Calu3 (cell line): Measurements from ENCODE around the gene KCNS3. TPM values are rescaled to one million over a fixed set of nuclear protein-coding genes. Genes with fewer than 3 reads are reported as not detected.

Experiments used
- BruUV-seq: library from RNA; stranded (reverse); fragments of 400-500 nt; replicated peaks from 2 replicates; lab custom pipeline; 2021; lab: Mats Ljungman, UMichigan
- CTCF ChIA-PET: fragments of 300-600 bp; sonication (Branson Sonifier 250); formaldehyde crosslinking; loops from one replicate; lab custom pipeline; 2022; ENCODE audit warnings: antibody characterized with exemption; lab: Charles Lee
- DNase-seq: peaks from one replicate; pipeline ENCODE4 v3.0.0; 2022
- H3K27ac Mint-ChIP-seq: one replicate; pipeline ENCODE4 v1.8.0; 2022; ENCODE audit warnings: mixed read lengths; ENCODE audit not compliant: unreplicated experiment
- H3K27me3 Mint-ChIP-seq: one replicate; pipeline ENCODE4 v1.8.0; 2022; ENCODE audit warnings: mixed read lengths; ENCODE audit not compliant: unreplicated experiment
- H3K36me3 Mint-ChIP-seq: one replicate; pipeline ENCODE4 v1.8.0; 2022; ENCODE audit warnings: mild to moderate bottlenecking, moderate library complexity, mixed read lengths; ENCODE audit not compliant: insufficient read depth, unreplicated experiment
- H3K4me1 Mint-ChIP-seq: one replicate; pipeline ENCODE4 v1.8.0; 2022; ENCODE audit warnings: mild to moderate bottlenecking, low read depth, mixed read lengths; ENCODE audit not compliant: unreplicated experiment
- H3K4me3 Mint-ChIP-seq: one replicate; pipeline ENCODE4 v1.8.0; 2022; ENCODE audit warnings: mild to moderate bottlenecking, low read depth, moderate library complexity, mixed read lengths; ENCODE audit not compliant: unreplicated experiment
- H3K9me3 Mint-ChIP-seq: one replicate; pipeline ENCODE4 v1.8.0; 2022; ENCODE audit warnings: low read depth, mixed read lengths; ENCODE audit not compliant: unreplicated experiment
- intact Hi-C: fragments of 100-400 bp; cut with micrococcal nuclease; formaldehyde crosslinking; loops from one replicate; pipeline ENCODE4 v1.10.0; 2022; ENCODE audit not compliant: unreplicated experiment
- total RNA-seq: library from RNA; stranded (reverse); gene quantifications from 2 replicates; pipeline ENCODE4 v1.2.3, GENCODE V29; 2022
- TF ChIP-seq, protein P1 (sequence below): fragments of 200-600 bp; IDR thresholded peaks from one replicate; pipeline ENCODE4 v1.8.0; 2022; ENCODE audit warnings: antibody characterized with exemption; ENCODE audit not compliant: unreplicated experiment

The KCNS3 gene
- total RNA-seq, 1 experiment from 2014 or later = 5.0 TPM

DNA sequence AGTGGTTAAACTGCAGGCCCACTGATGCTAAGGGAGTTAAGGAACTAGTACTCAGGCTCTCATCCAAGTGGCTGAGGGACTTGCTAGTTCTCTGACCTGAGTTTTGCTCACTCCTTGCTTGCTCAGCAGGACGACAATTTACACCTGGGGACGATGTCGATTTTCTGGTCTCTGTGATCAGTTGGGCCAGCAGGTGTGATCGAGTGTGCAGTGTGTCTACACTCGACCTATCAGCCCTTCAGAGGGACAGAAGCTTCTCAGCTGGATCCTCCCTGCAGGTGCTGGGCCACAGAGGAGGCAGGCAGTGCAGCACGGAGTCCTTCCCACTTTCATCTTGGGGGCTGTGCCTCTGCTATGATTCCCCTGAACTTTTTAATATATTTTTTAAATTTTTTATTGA, 71.5 kb downstream of the KCNS3 start:
- TF ChIP-seq, protein P1, sequence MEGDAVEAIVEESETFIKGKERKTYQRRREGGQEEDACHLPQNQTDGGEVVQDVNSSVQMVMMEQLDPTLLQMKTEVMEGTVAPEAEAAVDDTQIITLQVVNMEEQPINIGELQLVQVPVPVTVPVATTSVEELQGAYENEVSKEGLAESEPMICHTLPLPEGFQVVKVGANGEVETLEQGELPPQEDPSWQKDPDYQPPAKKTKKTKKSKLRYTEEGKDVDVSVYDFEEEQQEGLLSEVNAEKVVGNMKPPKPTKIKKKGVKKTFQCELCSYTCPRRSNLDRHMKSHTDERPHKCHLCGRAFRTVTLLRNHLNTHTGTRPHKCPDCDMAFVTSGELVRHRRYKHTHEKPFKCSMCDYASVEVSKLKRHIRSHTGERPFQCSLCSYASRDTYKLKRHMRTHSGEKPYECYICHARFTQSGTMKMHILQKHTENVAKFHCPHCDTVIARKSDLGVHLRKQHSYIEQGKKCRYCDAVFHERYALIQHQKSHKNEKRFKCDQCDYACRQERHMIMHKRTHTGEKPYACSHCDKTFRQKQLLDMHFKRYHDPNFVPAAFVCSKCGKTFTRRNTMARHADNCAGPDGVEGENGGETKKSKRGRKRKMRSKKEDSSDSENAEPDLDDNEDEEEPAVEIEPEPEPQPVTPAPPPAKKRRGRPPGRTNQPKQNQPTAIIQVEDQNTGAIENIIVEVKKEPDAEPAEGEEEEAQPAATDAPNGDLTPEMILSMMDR = no peak
- H3K27me3 Mint-ChIP-seq = peaks cover 33% of the 10 kb centered on the region
- DNase-seq = no peak
- no peaks in the 10 kb centered on the region for H3K4me1 Mint-ChIP-seq
- no peak overlapping the region for H3K27ac Mint-ChIP-seq
- no peak overlapping the region for H3K4me3 Mint-ChIP-seq
- BruUV-seq = no TSS peak
- no peaks in the 10 kb centered on the region for H3K36me3 Mint-ChIP-seq
- CTCF ChIA-PET = no interaction called here
- intact Hi-C loops = no loop called here
- peaks cover 4% of the 10 kb centered on the region for H3K9me3 Mint-ChIP-seq

GRCh38 chr2:17951563-17951962, 73.1 kb downstream of the KCNS3 start:
- Mint-ChIP-seq H3K36me3 (no peaks in the 10 kb centered on the region), H3K4me3 (no peak overlapping the region), H3K27ac (no peak overlapping the region), H3K9me3 (no peaks in the 10 kb centered on the region), H3K27me3 (peaks cover 18% of the 10 kb centered on the region), H3K4me1 (no peaks in the 10 kb centered on the region)
- DNase-seq = no peak
- no TSS peak for BruUV-seq
- CTCF ChIA-PET = no interaction called here
- intact Hi-C loops = no loop called here
- TF ChIP-seq, protein P1 = no peak

DNA sequence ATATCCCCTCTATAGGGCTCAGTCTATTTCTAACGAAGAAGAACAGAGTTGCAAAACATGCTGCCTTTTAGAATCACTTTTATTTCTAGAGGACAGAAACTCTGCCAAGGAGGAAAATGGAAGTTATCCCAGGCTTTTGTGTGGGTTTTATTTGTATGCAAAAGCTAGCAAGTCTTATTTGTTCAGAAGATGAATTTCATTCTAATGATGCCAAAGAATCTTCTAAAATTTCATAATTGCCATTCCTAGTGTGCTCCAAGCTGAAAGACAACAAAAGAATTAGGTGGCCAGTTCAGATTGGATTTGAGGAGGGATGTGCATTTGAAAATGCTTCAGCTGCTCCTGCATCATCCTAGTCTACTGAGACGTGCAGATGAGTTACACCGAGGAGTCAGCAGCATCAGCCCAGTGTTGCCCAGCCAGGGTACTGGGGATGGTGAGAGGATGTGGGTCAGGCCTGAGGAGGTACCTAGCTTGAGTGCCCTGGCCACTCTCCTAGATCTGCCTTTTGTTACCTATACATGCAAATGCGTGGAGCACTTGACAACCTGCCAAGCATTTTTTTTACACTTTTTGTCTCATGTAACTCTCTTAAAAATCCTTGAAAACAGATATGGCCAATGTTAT, 80.1 kb downstream of the KCNS3 start:
- TF ChIP-seq, protein P1 = no peak
- no peaks in the 10 kb centered on the region for H3K4me1 Mint-ChIP-seq
- BruUV-seq = no TSS peak
- H3K4me3 Mint-ChIP-seq = no peak overlapping the region
- H3K27ac Mint-ChIP-seq = no peak overlapping the region
- H3K27me3 Mint-ChIP-seq = peaks cover 12% of the 10 kb centered on the region
- H3K9me3 Mint-ChIP-seq = peaks cover 4% of the 10 kb centered on the region
- no peak for DNase-seq
- CTCF ChIA-PET = no interaction called here
- intact Hi-C loops = no loop called here
- H3K36me3 Mint-ChIP-seq = no peaks in the 10 kb centered on the region

DNA sequence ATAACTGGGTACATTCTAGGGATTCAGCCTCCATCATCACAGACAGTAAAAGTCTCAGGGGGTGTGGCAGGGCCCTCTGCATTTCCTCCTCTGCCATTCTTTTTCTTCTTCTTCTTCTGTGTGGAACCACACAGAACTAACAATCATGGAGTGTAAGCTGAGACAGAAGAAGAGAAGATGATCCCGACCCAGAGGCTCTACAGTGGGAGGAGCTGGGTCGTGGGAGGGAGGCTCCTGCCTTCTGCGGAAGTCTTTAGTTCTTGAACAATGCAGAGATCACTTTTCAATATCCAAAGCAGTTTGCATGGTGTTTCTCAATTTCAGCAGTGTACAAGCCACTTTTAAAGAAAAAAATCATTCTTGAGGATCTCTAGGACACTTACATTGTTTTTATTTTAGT, 80.9 kb downstream of the KCNS3 start:
- Mint-ChIP-seq H3K4me1 (no peaks in the 10 kb centered on the region), H3K27ac (no peak overlapping the region), H3K36me3 (no peaks in the 10 kb centered on the region), H3K4me3 (no peak overlapping the region), H3K27me3 (peaks cover 12% of the 10 kb centered on the region), H3K9me3 (peaks cover 4% of the 10 kb centered on the region)
- CTCF ChIA-PET = no interaction called here
- TF ChIP-seq, protein P1 = no peak
- DNase-seq = no peak
- BruUV-seq = no TSS peak
- intact Hi-C loops = no loop called here
